ENCODE measurements around the gene BCOR.

Gene BCOR

DNA sequence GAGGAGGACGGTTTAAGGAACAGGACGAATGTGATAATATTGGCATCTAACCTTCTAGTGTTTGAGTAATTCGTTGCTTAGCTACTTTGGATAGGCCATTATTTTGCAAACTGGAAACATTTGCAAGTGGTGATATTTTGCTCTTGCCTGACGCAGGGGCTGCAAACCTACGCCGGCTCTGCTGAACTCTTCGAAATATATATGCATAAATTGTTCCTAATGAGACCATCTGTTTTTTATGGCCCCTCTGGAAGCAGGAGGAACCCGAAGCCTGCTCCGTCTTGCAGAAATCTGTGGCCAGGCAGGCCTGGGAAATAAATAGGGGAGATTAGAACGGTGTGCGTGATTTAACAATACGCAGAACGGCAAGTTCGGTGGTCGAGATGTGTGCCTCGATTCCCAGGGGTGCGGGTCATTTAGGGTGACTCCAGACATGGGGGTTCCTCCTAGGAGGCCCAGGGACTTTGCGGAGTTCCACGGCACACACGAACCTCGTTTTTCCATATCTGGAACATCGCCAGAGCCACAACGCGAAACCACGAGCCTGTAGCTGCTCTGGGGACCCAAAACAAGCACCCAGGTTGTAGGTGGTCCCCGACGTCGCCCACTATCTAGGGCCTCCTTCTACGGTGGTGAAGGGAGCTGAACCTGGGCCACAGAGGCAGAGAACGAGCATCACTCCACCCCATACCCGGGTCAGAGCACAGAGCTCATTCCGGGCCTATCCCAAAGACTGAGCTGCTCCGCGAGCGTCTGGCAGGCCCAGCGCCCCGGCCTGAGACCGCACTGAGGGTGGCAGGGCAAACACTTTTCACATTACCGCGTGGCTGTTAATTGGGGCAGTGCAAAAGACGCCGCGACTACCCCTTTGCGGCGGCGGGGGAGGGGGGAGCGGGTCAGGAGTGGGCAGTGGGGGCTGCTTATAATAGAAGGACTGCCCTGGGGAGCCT lies 89.7 kb downstream of the BCOR start:
- Histone ChIP-seq H3K36me3 (ENCODE audit: insufficient read depth, low read length) (no peaks in the 10 kb centered on the region), H3K4me3 (ENCODE audit: low read length) (peak overlapping the region; percentile 62), H3K4me1 (ENCODE audit: insufficient read depth, low read length) (peaks cover 23% of the 10 kb centered on the region), H2AFZ (ENCODE audit: low read depth, low read length) (no peak overlapping the region), H3K27me3 (ENCODE audit: insufficient read depth, low read length) (no peaks in the 10 kb centered on the region), H3K9me3 (ENCODE audit: low read length) (peaks cover 2% of the 10 kb centered on the region)

DNA sequence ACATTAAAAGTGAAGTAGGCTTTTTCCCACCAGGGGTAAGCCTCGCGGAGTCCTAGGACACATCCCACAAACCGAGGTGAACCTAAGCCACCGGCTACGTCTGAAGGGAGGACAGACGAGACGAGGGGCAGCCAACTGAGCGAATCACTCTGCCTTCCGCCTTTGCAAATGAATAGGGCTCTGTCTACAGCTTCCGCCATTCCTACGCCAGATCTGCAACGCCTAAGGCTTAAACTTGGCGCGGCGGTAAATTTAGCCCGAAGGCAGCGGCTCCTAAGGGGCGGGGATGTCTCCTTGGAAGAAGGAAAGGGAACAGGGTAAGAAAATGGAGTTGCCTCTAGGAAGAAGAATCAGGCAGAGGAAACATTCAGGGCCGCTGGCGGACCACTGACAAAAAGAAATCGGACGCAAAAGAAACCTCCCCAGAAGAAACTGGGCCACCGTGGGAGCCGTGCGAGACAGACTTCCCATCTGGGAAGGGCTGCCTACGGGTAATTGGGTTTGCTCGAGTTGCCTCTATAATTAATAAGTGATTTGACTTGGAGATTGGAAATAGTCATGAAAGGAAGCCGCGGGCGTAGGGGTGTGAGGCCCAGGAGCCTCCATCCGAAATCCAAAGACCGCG lies 90.5 kb downstream of the BCOR start:
- H2AFZ ChIP-seq (ENCODE audit: low read depth, low read length), result no peak overlapping the region
- H3K27me3 ChIP-seq (ENCODE audit: insufficient read depth, low read length), result no peaks in the 10 kb centered on the region
- no peaks in the 10 kb centered on the region for H3K36me3 ChIP-seq (ENCODE audit: insufficient read depth, low read length)
- H3K9me3 ChIP-seq (ENCODE audit: low read length), result peaks cover 2% of the 10 kb centered on the region
- H3K4me1 ChIP-seq (ENCODE audit: insufficient read depth, low read length), result peaks cover 23% of the 10 kb centered on the region
- H3K4me3 ChIP-seq (ENCODE audit: low read length), result no peak overlapping the region

DNA sequence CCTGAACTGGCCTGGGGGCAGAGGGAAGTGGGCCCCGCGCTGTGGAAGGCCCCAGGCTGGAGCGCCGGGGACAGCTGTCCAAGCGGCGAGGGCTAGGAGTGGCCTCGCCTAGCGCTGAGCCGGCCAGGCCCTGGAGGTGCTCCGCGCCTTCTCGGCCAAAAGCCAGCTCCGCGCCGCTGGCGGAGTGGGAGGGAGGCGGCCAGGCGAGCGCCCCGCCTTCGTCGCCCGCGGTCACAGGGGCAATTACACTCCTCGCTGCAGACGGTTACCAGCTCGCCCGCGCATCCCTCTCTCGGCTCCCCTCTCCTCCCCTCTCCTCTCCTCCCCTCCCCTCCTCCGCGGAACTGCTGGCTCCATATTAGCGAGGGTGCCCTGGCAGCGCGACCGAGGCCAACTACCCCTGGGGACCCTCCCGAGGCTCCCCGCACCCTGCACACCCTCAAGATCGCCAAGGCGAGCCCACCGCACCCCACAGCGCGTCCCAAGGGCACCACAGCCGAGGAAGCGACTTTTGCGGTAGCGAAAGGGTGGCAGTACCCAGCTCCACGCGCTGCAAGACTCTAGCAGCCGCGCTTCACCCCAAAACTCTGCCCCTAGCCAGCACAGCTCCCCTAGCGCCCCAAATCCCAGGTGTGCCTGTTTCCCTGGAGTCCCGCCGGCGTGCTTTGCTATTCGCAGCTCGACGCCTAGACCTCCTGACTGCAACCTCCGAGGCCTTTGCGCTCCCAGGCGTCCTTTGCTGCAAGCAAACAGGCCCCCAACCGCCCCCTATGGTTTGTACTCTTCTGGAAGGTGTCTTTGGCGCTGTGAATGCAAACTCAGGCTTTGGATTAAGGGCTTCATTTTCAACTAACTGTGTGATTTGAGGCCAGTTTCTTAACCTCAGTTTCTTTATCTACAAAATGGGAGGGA lies 91.4 kb downstream of the BCOR start:
- Histone ChIP-seq H3K4me3 (ENCODE audit: low read length) (no peak overlapping the region), H3K36me3 (ENCODE audit: insufficient read depth, low read length) (no peaks in the 10 kb centered on the region), H2AFZ (ENCODE audit: low read depth, low read length) (no peak overlapping the region), H3K4me1 (ENCODE audit: insufficient read depth, low read length) (peaks cover 20% of the 10 kb centered on the region), H3K27me3 (ENCODE audit: insufficient read depth, low read length) (no peaks in the 10 kb centered on the region), H3K9me3 (ENCODE audit: low read length) (peaks cover 2% of the 10 kb centered on the region)

DNA sequence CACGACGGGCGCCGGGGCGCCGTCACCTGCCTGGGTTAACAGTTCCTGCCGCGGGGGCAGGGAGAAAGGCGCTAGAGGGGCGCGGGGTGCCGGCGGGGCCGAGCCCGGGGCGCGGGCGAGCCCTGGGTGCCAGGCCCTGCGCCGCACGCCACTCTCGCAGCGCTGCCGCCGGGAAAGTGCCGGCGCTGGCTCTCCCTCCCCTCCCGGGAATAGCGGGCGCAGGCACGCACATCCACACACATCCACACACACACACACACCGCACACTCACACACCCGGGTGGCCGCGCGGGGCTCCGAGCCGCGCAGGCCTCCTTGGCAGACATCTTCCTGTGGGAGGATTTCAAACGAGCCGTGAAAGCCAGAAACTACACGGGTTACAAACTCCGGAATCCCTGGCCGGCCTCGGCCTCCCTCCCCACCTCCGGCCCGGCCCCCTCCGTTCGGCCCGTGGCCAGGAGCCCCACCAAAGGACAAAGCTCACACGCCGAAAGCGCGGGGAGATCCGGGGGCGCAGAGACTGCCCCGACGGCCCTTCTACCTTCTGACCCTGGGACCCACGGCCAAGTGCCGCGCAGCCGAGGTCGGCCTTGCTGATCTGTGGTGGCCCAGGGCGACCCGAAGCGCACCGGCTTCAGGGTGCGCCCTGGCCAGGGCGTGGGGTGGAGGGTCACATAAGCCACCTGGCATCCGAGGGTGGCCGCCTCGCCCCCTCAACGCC lies 92.3 kb downstream of the BCOR start:
- Histone ChIP-seq H2AFZ (ENCODE audit: low read depth, low read length) (no peak overlapping the region), H3K4me1 (ENCODE audit: insufficient read depth, low read length) (peaks cover 11% of the 10 kb centered on the region), H3K27me3 (ENCODE audit: insufficient read depth, low read length) (no peaks in the 10 kb centered on the region), H3K4me3 (ENCODE audit: low read length) (no peak overlapping the region), H3K36me3 (ENCODE audit: insufficient read depth, low read length) (no peaks in the 10 kb centered on the region), H3K9me3 (ENCODE audit: low read length) (peaks cover 2% of the 10 kb centered on the region)

DNA sequence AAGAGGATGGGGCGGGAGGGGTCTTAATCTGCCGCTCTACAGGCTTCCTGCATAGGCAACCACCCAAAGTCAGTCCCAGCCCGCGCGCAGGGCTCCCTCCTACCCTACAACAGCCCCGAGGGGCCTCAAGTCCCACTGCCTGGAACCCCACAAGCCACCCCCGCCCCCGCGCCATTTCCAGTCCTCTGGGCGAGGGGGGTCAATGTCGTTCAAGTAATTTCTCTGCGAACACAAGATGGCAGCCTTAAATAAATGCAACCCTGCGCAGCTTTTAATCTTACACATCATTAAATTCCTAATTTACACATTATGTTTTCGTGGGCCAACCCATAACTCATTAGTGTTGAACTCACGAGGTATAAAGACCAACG lies 92.9 kb downstream of the BCOR start:
- peaks cover 6% of the 10 kb centered on the region for H3K4me1 ChIP-seq (ENCODE audit: insufficient read depth, low read length)
- no peaks in the 10 kb centered on the region for H3K27me3 ChIP-seq (ENCODE audit: insufficient read depth, low read length)
- no peaks in the 10 kb centered on the region for H3K36me3 ChIP-seq (ENCODE audit: insufficient read depth, low read length)
- H2AFZ ChIP-seq (ENCODE audit: low read depth, low read length), result no peak overlapping the region
- H3K9me3 ChIP-seq (ENCODE audit: low read length), result peaks cover 2% of the 10 kb centered on the region
- no peak overlapping the region for H3K4me3 ChIP-seq (ENCODE audit: low read length)

DNA sequence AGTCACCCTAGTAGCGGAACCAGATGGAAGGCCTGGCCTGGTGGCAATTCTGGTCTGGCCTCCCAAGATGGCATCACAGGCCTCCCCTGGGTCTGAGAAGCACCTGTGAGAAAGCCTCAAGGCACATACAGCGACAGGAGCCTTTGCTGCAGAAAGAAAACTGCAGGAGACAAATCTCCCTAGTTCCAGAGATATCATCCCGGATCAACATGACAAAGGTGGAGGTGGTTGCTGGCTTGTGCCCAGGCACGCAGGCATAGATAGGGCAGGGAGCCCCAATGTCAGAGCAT lies 93.6 kb downstream of the BCOR start:
- Histone ChIP-seq H3K36me3 (ENCODE audit: insufficient read depth, low read length) (no peaks in the 10 kb centered on the region), H2AFZ (ENCODE audit: low read depth, low read length) (no peak overlapping the region), H3K4me1 (ENCODE audit: insufficient read depth, low read length) (peaks cover 4% of the 10 kb centered on the region), H3K9me3 (ENCODE audit: low read length) (peaks cover 2% of the 10 kb centered on the region), H3K4me3 (ENCODE audit: low read length) (no peak overlapping the region), H3K27me3 (ENCODE audit: insufficient read depth, low read length) (no peaks in the 10 kb centered on the region)

DNA sequence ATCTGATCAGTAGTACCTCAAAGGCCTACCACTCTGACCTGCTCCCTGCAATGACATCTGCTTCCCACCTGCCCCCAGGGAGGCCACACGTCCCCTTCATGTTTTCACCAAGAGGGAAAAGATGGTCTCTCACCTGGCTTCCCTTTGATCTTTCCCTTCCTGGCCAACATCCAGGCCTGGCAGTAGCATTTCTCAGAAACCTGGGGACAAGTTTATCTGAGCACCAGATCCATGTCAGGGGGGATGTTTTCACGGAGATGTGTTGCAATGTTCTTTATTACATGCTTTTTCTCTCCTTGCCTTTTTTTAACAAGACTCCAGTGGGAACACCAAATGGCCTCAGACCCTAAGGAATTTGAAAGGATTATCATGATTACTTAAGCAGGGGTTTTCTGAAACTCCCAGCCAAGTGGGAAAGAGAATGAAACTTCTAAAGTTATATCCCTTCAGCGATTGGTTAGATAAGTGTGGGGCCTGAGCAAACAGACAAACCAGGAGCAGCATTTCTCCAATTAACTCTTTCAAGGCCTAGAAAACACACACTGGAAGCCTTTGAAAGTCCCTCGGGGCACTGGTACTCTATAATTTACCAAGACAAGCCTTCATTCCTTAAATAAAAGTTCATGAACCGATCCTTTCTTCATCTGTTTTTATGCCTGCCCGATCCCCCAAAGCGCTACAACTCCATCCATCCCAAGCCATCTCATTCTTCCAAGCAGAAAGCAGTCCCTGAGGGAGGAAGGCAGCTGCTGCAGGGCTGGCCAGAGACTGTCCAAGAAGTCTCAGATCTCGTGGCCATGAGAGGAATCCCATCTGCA lies 94.1 kb downstream of the BCOR start:
- H3K27me3 ChIP-seq (ENCODE audit: insufficient read depth, low read length), result no peaks in the 10 kb centered on the region
- peaks cover 2% of the 10 kb centered on the region for H3K9me3 ChIP-seq (ENCODE audit: low read length)
- H2AFZ ChIP-seq (ENCODE audit: low read depth, low read length), result no peak overlapping the region
- no peaks in the 10 kb centered on the region for H3K36me3 ChIP-seq (ENCODE audit: insufficient read depth, low read length)
- peaks cover 4% of the 10 kb centered on the region for H3K4me1 ChIP-seq (ENCODE audit: insufficient read depth, low read length)
- no peak overlapping the region for H3K4me3 ChIP-seq (ENCODE audit: low read length)

DNA sequence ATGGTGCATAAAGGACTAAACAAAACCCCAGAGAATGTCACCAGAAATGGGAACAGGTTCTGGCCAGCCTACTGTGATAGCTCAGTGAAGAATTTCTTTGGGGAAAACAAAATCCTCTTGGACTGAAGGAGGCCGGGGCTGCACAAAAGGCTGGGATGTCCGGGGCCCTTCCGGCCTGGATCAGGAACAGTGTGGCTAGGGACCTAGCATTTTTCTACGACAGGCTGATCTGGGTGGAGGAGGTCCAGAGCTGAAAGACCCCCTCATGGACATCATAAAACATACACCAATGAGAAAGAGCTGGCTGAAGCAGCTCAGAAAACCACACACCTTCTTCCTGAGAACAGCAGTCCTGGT lies 94.7 kb downstream of the BCOR start:
- no peak overlapping the region for H3K4me3 ChIP-seq (ENCODE audit: low read length)
- peaks cover under 1% of the 10 kb centered on the region for H3K4me1 ChIP-seq (ENCODE audit: insufficient read depth, low read length)
- H3K27me3 ChIP-seq (ENCODE audit: insufficient read depth, low read length), result no peaks in the 10 kb centered on the region
- no peaks in the 10 kb centered on the region for H3K36me3 ChIP-seq (ENCODE audit: insufficient read depth, low read length)
- peaks cover 2% of the 10 kb centered on the region for H3K9me3 ChIP-seq (ENCODE audit: low read length)
- H2AFZ ChIP-seq (ENCODE audit: low read depth, low read length), result no peak overlapping the region

Measured in neuron (in vitro differentiated cells).